GM12891 (cell line): ENCODE measurements around the gene KDM4C.

ENCODE experiments used
- POLR2A ChIP-seq: IDR thresholded peaks from 2 replicates; pipeline ENCODE4 v1.6.1; 2011; ENCODE audit warnings: low read depth, low read length, control low read depth
- TAF1 ChIP-seq: IDR thresholded peaks from 2 replicates; pipeline ENCODE4 v1.6.1; 2011; ENCODE audit warnings: low read depth, low read length, control low read depth

- no peak for TF ChIP-seq TAF1
- TF ChIP-seq POLR2A, result no peak
Observed at GRCh38 chr9:6925836-6926235, 168.1 kb downstream of the KDM4C start.
